AG08395 (cell line): Measurements from ENCODE around the gene CDH4.
"Not testable (repeated sequence)": the region's sequence is repeated elsewhere in the genome, so short reads cannot be mapped to it uniquely, and the experiment has no call there.

Experiments used
- DNase-seq: peaks from one replicate; pipeline ENCODE4 v3.0.0; 2012; ENCODE audit warnings: mixed read lengths, low spot score

The CDH4 gene

DNA sequence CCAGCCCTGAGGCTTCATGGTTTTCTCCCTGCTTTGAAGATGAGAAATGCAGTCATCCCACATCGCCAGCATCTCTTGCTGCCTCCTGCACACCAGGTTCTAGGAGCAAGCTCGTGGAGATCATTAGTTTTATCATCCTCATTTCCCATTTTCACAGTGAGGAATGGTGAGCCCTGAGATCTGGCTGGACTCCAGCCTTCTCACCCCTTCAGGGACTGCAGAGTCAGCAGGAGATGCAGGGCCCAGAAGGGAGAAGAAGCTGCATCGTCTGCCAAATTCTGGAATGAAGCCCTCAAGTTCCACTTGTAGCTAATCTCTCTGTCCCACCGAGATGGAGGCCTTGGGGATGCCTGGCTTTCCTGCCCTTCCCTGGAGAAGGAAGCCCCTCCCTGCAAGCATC lies 596.8 kb downstream of the CDH4 start:
- DNase-seq: no peak

DNA sequence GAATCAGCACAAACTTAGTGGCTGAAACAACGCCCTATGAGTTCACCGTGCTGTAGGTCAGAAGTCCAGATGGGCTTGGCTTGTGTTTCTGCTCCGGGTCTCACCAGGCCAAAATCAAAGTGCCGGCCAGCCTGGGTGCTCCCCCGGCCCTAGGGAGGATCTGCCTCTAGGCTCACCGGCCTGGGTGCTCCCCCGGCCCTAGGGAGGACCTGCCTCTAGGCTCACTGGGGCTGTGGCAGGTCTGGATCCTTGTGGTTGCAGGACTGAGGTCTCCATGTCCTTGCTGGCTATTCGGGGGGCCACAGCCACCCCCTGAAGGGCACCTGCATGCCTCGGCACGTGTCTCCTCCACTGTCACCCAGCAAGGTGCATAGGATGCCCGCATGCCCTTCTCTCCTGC lies 597.3 kb downstream of the CDH4 start:
- no peak for DNase-seq

DNA sequence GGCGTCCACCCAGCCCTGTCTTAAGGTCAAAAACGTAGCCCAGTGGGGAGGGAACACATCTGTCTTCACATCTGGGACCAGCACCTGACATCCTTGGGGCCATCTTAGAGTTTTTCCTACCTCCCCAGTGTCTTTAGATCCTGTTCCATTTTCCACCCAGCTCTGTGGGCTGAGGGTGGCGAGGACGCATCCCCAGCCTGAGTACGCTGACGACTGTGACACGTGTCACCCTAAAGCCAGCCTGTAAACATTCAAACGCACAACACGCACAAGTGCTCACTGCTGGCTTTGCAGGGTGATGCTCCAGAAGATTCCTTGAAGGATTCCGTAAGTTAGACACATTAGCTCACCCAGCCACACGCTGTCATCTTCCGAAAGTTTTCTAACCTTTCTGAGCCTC lies 597.8 kb downstream of the CDH4 start:
- DNase-seq: no peak

DNA sequence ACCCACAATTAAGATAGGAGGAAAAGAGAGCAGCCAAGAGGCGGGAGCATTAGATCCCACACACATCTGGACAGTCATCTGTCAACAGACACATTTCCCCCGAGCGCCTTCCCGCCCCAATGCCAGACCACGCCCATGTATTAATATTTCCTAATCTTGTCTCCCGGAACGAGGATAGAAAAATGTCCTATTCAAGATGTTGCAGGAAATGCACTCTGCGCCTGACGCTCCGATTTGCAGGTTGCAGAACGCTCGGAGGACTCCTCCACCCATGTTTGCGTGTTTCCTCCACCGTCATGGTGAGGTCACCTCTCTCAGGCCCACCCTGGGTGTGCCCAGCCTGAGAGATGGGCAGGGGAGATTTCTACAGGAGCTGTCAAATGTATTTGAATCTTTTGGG lies 598.4 kb downstream of the CDH4 start:
- no peak for DNase-seq

DNA sequence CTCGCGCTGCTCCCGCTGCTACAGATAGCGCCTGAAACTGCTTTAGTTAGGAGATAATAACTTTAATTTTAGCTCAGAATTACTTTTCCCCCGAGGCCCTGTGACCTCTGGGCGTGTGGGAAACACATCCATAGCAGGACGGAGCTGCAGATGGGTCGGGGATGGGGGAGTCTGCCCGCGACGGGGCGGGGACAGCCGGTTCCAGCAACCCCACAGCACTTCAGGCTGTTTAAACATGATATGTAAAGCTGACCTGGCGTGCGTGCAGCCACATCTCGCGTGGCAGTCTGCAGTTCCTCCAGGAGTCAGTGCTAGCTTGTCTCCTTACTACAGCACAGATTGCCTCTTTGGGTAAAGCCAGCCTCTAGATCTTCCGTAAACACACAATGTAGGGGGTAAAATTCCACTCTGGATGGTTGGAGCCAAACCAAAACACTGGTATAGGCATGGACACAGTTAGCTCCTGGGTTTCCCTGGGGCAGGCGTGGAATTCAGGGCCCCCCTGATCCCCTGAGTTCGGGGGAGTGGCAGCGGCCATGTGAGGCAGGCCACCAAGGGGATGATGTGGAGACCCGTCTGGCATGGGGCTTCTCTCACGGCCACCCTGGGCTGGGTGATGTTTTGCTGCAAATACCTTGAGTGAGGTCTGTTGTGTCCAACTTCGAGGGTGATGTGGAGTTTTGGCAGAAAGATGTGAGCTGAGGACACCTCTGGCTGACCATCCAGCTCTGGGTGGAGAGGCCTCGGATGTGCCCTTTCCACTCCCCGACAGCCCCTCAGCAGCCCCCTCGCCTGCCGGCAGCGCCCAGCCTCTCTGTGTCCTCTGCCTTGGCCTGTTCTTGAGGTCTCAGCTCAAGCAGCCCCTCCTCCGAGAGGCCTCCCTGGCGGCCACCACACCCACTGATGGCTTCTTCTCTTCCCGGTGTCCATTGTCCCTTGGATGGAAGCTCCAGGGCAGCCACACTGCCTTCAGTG lies 599.2 kb downstream of the CDH4 start:
- DNase-seq: no peak

DNA sequence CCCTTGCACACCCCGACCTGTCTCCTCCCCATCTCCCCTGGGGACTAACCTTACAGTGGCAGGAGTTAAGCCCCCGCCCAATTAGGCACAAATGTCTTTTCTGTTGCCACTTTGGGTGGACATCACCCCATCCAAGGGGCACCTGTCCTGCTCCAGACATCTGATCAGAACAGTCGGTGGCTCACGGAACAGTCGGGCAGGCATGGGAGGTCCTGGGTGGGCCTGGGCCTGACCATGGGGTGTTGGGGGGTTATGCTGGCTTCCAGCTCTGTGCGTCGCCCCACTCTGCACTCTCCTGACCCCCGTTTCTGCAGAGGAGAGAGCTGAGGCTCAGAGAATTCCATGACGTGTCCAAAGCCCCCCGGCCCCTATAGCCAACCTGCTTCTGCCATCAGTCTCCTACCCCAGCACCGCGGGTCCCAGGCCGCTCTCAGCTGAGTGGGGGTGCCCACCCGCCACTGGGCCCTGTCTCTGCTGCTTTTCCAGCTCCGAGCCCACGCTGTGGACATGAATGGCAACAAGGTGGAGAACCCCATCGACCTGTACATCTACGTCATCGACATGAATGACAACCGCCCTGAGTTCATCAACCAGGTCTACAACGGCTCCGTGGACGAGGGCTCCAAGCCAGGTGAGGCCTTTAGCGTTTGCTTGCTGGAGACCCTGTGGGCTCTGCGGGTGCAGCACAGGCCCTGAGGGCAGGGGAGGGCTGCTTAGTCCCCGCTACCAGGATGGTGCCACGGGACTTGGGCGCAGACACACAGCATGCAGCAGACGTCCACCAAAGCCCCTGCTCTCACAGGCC lies 600.4 kb downstream of the CDH4 start:
- no peak for DNase-seq

DNA sequence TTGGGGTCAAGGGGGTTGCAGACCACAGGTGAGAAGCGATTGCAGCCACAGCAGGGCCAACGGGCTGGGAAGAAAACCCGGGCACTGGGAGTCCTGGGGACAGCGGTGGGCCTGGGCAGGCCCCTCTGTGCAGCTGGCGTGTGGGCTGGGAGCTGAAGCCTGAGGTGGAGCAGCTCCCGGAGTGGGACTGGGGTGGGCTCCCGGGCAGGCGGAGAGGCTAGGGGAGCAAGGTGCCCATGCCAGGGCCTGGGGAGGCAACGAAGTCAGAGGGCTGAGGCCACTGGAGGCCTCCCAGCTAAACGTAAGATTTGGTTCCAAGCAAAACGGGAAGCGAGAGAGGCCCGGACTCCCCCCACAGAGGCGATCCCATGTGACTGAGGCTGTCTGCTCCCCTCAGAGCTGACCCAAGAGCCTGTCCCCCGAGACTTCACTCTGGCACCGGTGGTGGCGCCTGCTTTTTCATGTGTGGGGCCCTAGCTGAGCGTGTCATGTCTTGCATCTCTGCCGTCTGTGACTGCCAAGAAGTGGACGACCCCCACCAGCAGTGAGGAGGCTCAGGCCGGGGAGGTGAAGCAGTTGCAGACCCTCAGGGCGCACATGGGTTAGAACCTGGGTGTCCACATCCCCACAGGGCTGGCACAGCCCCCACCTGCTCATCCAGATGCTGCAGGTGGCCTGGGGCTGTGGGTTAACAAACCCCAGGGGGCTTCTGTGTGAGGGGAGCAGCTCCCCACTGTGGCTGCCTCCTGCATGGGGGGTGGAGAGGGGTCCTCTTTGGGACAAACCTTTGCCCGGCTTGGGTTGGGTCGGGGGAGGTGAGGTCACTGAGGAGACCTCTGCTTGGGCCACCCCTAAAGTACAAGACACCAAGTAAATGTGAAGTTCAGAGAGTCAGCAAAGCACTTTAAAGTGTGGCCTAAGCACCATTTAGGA lies 601.3 kb downstream of the CDH4 start:
- DNase-seq: no peak

DNA sequence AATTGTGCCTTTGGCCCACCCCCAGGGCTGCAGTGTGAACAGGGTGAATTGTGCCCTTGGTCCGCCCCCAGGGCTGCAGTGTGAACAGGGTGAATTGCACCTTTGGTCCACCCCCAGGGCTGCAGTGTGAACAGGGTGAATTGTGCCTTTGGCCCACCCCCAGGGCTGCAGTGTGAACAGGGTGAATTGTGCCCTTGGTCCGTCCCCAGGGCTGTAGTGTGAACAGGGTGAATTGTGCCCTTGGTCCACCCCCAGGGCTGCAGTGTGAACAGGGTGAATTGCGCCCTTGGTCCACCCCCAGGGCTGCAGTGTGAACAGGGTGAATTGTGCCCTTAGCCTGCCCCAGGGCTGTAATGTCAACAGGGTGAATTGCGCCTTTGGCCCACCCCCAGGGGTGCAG lies 602.5 kb downstream of the CDH4 start:
- DNase-seq: not testable (repeated sequence)

DNA sequence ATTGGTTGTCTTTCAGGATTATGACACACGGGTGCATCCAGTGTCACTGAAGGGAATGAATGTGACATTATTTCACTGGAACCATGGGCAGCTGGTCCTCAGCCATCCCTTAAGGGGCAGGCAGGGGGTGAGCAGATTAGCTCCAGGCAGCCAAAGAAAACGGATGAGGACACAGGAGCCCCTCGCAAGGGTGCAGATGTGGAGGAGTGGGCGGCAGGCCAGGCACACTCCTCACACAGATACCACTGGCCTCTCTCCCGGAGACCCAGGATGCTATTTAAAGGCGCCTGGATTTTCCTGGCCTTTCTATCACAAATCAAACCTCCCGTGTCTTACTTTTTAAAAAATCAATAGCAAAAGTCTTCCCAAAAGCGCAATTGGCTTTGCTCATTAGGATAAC lies 603.2 kb downstream of the CDH4 start:
- no peak for DNase-seq

DNA sequence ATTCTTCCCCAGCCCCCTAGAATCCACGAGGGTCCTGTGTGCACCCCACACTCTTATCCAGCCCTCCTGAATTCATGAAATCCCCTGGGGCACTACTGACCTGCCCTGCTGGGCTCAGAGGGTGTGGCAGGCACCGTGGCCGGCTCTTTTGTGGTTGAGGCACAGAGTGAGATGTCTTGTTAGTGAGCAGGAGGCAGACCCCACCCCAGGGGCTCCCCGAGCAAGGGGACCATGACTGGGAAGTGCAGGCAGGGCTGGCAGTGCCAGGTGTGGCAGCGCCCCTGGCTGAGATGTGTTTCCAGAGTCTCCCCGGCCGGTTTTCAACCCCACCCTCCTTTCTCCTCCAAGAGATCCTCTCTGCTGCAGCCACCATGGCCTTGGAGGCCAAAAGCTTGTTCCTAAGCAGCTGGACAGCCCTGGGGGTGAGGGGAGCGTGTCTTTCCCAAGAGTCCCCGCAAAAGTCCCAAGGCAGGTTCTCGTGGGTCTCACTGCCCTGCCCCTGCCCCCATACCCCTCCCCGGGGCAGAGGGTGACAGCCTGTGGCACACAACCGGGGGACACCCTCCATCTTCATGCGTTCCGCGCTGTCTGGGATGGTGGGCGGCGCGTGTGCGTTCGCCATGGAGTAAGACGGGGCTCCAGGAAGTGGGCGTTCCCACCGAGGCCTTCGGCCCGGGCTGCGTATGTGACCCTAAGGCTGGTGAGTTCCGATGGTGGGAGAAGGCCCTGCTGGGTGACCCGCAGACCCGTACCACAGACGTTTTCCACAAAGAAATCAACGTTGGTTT lies 604.8 kb downstream of the CDH4 start:
- no peak for DNase-seq

DNA sequence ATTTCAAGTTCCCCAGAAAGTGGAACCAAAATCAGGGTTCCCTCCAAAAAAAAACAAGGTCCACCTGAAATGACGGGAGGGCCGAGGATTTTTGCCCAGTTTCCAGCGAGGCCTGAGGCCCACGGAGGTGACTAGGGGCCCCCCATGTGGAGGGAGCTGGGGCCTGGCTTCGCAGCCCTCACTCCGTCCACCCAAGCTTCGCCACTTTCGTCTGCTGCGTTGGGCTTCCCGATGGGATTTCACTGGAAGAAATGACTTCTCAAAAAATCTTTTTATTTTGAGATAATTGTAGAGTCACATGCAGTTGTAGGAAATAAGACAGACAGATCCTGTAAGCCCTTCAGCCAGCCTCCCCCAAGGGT lies 605.3 kb downstream of the CDH4 start:
- no peak for DNase-seq

DNA sequence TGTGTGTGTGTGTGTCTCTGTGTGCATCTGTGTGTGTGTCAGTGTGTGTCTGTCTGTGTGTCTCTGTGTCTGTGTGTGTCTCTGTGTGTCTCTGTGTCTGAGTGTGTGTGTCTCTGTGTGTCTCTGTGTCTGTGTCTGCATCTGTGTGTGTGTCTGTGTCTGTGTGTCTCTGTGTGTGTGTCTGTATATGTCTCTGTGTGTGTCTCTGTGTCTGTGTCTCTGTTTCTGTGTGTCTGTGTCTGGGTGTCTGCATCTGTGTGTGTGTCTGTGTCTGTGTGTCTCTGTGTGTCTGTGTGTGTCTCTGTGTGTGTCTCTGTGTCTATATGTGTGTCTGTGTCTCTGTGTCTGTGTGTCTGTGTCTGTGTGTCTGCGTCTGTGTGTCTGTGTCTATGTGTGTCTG lies 605.8 kb downstream of the CDH4 start:
- no peak for DNase-seq

DNA sequence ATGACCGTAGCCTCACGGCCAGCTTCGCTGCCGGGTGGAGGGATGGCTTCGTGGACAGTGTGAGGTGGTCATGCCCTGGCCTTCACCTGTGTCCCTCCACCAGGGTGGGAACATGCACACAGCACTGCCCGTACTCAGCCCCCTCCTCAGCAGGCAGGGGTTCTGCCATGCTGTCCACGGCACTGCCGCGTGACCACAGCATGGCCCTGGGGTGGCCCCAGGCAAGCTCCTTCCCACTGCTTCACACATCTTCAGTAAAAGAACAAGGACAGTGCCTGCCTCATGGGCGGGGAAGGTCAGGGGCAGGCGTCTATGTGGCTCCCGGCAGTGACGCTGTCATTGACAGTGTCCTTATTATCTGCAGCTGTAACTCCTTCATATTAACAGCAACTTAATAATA lies 607.7 kb downstream of the CDH4 start:
- DNase-seq: no peak

DNA sequence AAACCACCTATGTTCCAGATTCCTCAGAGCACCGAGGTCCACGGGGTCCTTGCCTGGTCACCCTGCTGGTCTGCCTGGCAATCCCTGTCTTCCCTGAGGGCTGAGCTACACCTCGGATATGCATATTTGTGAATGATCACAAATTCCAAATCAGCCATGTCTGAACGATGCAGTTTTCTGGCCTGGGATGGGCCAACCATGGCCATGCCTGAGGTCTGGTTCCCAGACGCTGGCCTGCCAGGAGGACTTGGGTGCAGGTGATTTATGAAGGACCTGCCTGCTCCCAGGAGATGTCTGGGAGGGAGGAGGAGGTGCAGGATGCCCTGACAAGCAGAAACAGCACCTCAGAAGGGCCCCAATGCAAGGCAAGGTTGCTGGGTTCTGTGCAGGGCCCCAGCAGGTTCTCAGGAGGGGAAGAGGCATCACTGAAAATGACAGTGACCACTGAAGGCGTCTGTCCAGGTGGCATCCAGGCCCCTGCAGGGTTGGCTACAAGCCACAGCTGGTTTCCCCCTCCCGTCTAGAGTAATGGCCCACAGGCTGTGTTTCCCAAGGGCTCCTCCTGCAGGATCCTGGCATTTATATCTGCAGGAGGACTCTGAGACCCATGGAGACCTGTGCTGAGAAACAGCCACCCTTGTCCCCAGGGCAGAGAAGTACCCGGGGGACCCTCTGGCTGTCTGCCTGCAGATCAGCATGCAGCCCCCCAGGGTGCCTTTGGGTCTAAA lies 608.4 kb downstream of the CDH4 start:
- DNase-seq: no peak

DNA sequence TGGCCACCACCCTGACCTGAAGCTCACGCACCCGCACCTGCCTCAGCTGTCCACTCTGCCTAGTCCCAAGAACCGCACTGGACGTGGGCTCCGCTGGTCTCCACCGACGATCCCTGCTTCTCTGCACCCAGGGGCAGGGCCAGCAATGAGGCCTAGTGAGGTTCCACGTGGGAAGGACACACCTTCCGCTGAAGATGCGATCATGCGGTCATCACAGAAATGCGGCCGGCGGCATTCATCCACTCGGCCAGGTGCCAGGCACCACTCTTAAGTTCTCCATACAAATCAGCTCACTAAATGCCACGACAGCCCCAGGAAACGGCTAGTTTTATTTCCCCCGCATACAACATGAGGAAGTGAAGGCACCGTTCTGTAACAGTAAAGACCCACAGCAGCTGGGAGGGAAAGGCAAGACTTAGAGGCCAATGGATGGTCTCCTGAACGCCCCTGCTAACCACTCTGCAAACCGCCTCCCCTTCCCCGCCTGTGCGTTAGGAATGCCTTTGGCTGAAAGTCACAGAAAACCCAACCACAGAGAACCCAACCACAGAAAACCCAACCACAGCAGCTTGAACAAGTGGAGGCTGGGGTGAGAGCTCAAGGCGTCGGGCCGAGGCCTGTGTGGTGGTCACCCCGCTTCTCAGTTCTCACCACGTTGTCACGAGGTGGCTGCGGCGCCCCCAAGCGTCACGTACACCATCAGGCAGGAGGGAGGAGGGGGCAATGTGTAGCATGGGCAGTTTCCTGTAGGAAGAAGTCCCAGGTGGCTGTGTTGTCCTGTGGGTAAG lies 609.2 kb downstream of the CDH4 start:
- DNase-seq: no peak

DNA sequence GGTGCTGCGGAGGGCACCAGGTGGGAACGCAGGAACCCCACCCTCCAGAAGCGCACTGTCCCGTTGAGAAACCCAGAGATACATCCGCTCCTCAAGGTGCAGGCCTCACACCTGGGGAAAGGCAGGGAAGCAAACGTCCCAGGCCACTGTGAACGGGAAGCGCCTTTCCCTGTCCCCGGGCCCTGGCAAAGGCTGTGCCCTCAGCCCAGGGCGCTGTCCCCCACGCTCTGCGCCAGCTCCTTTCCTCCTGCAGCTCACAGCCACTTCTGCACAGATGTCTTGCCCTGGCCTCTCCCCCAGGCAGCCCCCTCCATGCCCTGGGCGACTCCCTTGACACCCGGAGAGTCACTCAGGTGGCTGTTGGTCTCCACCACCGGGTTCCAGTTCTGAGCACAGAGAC lies 609.8 kb downstream of the CDH4 start:
- no peak for DNase-seq

DNA sequence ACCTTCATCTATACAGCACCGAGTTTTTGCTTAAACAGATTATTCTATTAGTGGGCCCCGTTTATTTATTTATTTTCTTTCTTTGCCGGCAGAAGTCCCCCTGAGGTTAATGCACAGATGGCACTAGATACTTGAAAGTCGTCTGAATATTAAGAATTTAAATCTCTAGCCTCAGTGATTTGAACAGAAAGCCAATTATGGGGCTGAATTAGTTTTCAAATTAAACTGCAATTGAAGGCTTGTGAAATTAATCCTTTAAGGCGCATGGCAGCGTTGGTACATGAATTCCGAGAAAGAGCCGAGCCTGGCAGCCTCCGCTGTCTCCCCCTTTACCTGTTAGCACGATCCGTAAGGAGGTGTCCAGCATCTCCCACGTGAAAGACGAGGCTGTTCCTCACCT lies 610.8 kb downstream of the CDH4 start:
- no peak for DNase-seq

DNA sequence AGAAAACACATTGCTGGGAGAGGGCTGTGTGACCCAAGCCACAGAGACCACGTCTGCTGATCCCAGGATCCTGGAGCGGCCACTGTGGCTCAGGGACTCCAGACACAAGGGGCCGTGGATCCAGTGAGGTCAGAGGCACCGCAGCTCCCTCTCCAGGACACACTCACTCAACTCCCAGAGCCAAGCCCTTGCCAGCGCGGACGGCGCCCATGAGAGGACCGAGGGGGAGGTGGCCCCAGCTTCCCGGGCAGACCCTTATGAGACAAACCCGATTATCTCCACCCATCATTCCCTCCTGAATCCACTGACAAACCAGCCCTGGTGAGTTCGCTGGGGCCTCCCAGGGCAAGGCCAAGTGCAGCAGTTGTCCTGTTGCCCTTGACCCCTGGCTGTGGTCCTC lies 612.4 kb downstream of the CDH4 start:
- no peak for DNase-seq

DNA sequence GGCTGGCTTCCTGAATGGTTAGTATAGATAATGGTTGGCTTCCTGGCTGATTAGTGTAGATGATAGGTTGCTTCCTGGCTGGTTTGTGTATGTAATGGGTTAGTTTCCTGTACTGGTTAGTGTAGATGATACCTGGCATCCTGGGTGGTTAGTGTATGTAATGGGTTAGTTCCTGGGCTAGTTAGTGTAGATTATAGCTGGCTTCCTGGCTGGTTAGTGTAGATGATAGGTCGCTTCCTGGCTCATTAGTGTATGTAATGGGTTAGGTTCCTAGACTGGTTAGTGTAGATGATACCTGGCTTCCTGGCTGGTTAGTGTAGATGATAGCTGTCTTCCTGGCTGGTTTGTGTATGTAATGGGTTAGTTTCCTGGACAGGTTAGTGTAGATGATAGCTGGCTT lies 613.3 kb downstream of the CDH4 start:
- DNase-seq: no peak

DNA sequence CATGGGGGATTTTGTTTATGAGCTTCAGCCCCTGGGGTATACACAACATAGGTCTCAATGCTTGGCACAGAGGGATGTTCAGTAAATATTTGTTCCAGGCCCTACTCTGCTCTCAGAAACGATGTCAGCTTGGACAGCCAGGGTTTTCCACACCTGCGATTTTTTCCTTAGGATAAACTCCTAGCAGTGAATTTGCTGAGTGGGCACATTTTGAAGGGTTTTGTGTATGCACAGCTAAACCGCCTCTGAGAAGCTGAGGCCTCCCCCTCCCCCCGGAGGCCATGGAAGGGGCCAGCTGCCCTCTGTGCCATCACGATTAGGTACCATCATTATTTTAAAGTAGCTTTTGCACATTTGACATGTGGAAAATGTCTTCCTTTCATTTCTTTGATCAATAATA lies 614.1 kb downstream of the CDH4 start:
- DNase-seq: no peak
